HepG2 (cell line): Measurements from ENCODE around the gene DIS3L2. TPM values are rescaled to one million over a fixed set of nuclear protein-coding genes. Genes with fewer than 3 reads are reported as not detected.
A peak's percentile ranks its signal among the peaks of the same experiment; 100 is the strongest.

ENCODE experiments used
- CEBPB ChIP-seq: IDR thresholded peaks from 2 replicates; pipeline ENCODE4 v1.6.1; 2011; ENCODE audit warnings: low read depth, low read length, improper control_type of control experiment, borderline replicate concordance
- CREB3 ChIP-seq: sonication (generic); formaldehyde crosslinking; IDR thresholded peaks from 2 replicates; pipeline ENCODE4 v1.5.0; 2020; ENCODE audit warnings: missing genetic modification reagents
- CREM ChIP-seq, 2 experiments: sonication (generic) in 1 of 2; formaldehyde crosslinking in 1 of 2; IDR thresholded peaks; 2 replicates each; pipeline versions ENCODE4 v1.4.0 to v1.6.1; 2016 to 2020; ENCODE audit warnings: antibody characterized with exemption in 1 of 2, mild to moderate bottlenecking in 1 of 2, missing genetic modification reagents in 1 of 2
- HNF4G ChIP-seq, 2 experiments: sonication (generic) in 1 of 2; formaldehyde crosslinking in 1 of 2; IDR thresholded peaks; 2 replicates each; pipeline versions ENCODE4 v1.4.0 to v1.6.1; 2011 to 2020; ENCODE audit warnings: borderline replicate concordance in 2 of 2, low read depth in 2 of 2, mild to moderate bottlenecking in 2 of 2, low read length in 1 of 2, missing genetic modification reagents in 1 of 2, moderate library complexity in 1 of 2
- IRF9 ChIP-seq: sonication (generic); formaldehyde crosslinking; IDR thresholded peaks from 2 replicates; pipeline ENCODE4 v1.8.0; 2022; ENCODE audit warnings: missing genetic modification reagents, mild to moderate bottlenecking, borderline replicate concordance
- MTA1 ChIP-seq: sonication (generic); formaldehyde crosslinking; IDR thresholded peaks from 2 replicates; pipeline ENCODE4 v1.4.0; 2020; ENCODE audit warnings: missing genetic modification reagents, mild to moderate bottlenecking, borderline replicate concordance
- MXD3 ChIP-seq: IDR thresholded peaks from 2 replicates; pipeline ENCODE4 v1.6.1; 2016; ENCODE audit warnings: mild to moderate bottlenecking, missing biosample characterization, missing genetic modification reagents
- NONO ChIP-seq, 2 experiments: fragments of 450-650 bp in 1 of 2; sonication (generic) in 1 of 2; formaldehyde crosslinking in 1 of 2; IDR thresholded peaks in 1 of 2; conservative IDR thresholded peaks in 1 of 2; 2 replicates each; pipeline versions ENCODE4 v1.6.1 to v1.8.0; 2017 to 2022; ENCODE audit warnings: mild to moderate bottlenecking in 1 of 2, missing genetic modification reagents in 1 of 2, moderate library complexity in 1 of 2
- PRDM10 ChIP-seq: sonication (generic); formaldehyde crosslinking; IDR thresholded peaks from 2 replicates; pipeline ENCODE4 v1.4.0; 2020; ENCODE audit warnings: low read depth, missing genetic modification reagents
- SAFB2 ChIP-seq: sonication (generic); formaldehyde crosslinking; IDR thresholded peaks from 2 replicates; pipeline ENCODE4 v1.5.1; 2020; ENCODE audit warnings: missing genetic modification reagents, low read depth, mild to moderate bottlenecking, borderline replicate concordance
- TEAD3 ChIP-seq: optimal IDR thresholded peaks from 2 replicates; pipeline ENCODE3; 2016; ENCODE audit warnings: borderline replicate concordance
- THRA ChIP-seq: sonication (generic); formaldehyde crosslinking; IDR thresholded peaks from 2 replicates; pipeline ENCODE4 v1.4.0; 2020; ENCODE audit warnings: missing genetic modification reagents, borderline replicate concordance
- ZBTB1 ChIP-seq: sonication (generic); formaldehyde crosslinking; IDR thresholded peaks from 2 replicates; pipeline ENCODE4 v1.4.0; 2020; ENCODE audit warnings: missing genetic modification reagents, borderline replicate concordance
- ZNF33B ChIP-seq: sonication (generic); formaldehyde crosslinking; IDR thresholded peaks from 2 replicates; pipeline ENCODE4 v1.5.1; 2020; ENCODE audit warnings: mild to moderate bottlenecking, missing genetic modification reagents
- ZNF512 ChIP-seq: sonication (generic); formaldehyde crosslinking; IDR thresholded peaks from 2 replicates; pipeline ENCODE4 v1.4.0; 2020; ENCODE audit warnings: mild to moderate bottlenecking, missing genetic modification reagents
- ZNF605 ChIP-seq: sonication (generic); formaldehyde crosslinking; IDR thresholded peaks from 2 replicates; pipeline ENCODE4 v1.8.0; 2022; ENCODE audit warnings: mild to moderate bottlenecking, missing genetic modification reagents
- polyA plus RNA-seq, 8 experiments: library from polyadenylated mRNA; depleted of rRNA in 3 of 8; stranded (reverse) in 7 of 8; unstranded in 1 of 8; fragments of >200 nt; fragmentation: Illumina TruSeq in 4 of 8; extraction: Trizol in 4 of 8; gene quantifications; 2 replicates each; pipeline versions ENCODE4 v1.2.1 to v1.2.3, GENCODE V29; 2011 to 2016; ENCODE audit warnings: low read depth in 4 of 8, missing spikeins in 1 of 8, mixed read lengths in 1 of 8; ENCODE audit not compliant: insufficient read depth in 1 of 8
- total RNA-seq, 5 experiments: library from RNA; depleted of rRNA; stranded (reverse); fragments of >200 nt; fragmentation: Illumina TruSeq; extraction: Trizol; gene quantifications; 2 replicates each; pipeline ENCODE4 v1.2.3, GENCODE V29; 2016; ENCODE audit warnings: low read depth in 1 of 5

DIS3L2 gene
- total and polyA plus RNA-seq, 2 of the 13 experiments (the other 11 are each of a cell fraction or from before 2014, with no cell fraction given) = 7.0 to 23.9 TPM

- TF ChIP-seq THRA (CRISPR knock-in tag) (peak; percentile 53; the same call in 1 of the 2 replicates), ZBTB1 (CRISPR knock-in tag) (peak; percentile 32; the same call in 1 of the 2 replicates), ZNF605 (peak; percentile 78; the same call in 1 of the 2 replicates), NONO (IDR thresholded peaks at IDR 0.05) (no peak), NONO (CRISPR knock-in tag; conservative IDR thresholded peaks at IDR 0.05) (peak; percentile 96), MTA1 (CRISPR knock-in tag) (peak; percentile 91; the same call in 1 of the 2 replicates), TEAD3 (no peak), SAFB2 (CRISPR knock-in tag) (no peak; the same call in 1 of the 2 replicates), CEBPB (no peak), MXD3 (CRISPR knock-in tag) (peak; percentile 86; the same call in 1 of the 2 replicates), ZNF33B (no peak; the same call in 1 of the 2 replicates), HNF4G (IDR thresholded peaks at IDR 0.05; ENCODE audit: borderline replicate concordance, low read depth, low read length) (peak; percentile 35; the same call in 1 of the 2 replicates), HNF4G (CRISPR knock-in tag; IDR thresholded peaks at IDR 0.05; ENCODE audit: borderline replicate concordance, low read depth) (no peak; the same call in none of the 2 replicates), ZNF512 (CRISPR knock-in tag) (no peak), CREB3 (CRISPR knock-in tag) (peak; percentile 97), CREM (IDR thresholded peaks at IDR 0.05) (peak; percentile 57; the same call in 1 of the 2 replicates), CREM (CRISPR knock-in tag; IDR thresholded peaks at IDR 0.05) (no peak), PRDM10 (CRISPR knock-in tag) (no peak), IRF9 (CRISPR knock-in tag) (peak; percentile 86; the same call in 1 of the 2 replicates)
Measured at GRCh38 chr2:231961349-231962166, at the start of gene DIS3L2 (continued).
